GM19035 (cell line): Measurements from ENCODE around the gene PIF1.
"Not testable (repeated sequence)": the region's sequence is repeated elsewhere in the genome, so short reads cannot be mapped to it uniquely, and the experiment has no call there.

ENCODE experiments used
- ATAC-seq: cut with Tn5 transposase; IDR thresholded peaks from one replicate; pipeline ENCODE4 v1.9.1; 2021; ENCODE audit not compliant: unreplicated experiment

PIF1 gene

DNA sequence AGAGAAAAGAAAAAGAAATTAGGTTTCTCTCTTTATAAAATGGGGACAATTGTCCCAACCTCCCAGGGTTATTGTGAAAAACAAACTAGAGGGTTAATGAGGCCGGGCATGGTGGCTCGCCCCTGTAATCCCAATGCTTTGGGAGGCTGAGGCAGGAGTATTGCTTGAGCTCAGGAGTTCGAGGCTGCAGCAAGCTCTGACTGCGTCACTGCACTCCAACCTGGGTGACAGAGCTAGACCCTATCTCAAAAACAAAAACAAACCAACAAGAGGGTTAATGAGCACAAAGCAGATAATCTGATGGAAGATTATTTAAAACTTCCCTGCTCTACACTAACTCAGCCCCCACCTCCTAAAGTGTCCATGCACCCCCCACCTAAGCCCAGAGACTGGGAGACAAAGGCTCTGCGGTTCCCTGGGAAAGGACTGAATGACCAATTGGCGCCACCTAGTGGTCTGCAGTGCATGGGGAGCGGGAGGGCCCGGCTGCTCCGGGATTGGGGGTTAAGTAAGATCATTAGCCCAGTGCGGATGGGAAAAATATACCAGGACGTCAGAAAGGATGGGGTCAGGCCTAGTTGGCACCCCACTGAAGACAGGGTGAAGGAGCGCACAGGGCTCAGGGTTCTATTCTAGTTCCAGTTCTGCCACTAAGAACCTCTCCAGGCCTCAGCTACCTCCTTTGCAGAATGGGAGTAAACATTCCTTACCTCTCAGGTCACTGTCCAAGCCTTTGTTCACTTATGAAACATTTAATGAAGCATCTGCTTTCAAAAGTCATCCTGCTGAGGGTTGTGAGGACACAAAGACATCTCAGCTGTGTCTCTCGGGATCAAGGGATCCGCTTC, 15.6 kb downstream of the PIF1 start:
- ATAC-seq, result no peak

DNA sequence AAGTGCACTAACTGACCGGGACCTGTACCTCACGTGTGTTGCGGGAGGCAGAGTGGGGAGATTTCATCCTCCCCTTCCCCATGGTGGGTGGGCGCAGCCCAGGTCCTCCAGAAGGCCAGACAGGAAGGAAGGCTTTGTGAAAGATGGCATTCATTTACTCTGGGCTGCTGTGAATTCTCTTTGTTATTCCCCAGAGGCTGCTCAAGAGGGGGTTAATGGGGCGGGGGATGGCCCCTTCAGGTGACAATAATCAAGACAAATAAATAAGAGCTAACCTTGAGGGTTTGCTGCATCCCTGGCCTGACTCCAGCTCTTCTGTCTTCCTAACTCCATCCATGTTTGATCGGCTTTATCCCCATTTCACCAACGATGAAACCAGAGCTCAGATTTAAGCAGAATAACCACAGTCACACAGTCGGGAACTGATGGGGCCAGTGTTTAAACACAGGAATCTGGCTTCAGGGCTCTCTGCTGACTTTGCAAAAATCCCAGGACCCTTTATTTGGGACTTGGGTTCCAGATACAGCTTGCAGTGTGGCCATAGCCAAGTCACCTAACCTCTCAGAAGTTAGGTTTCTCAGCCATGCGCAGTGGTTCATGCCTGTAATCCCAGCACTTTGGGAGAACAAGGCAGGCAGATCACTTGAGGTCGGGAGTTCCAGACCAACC, 16.5 kb downstream of the PIF1 start:
- ATAC-seq, result no peak

DNA sequence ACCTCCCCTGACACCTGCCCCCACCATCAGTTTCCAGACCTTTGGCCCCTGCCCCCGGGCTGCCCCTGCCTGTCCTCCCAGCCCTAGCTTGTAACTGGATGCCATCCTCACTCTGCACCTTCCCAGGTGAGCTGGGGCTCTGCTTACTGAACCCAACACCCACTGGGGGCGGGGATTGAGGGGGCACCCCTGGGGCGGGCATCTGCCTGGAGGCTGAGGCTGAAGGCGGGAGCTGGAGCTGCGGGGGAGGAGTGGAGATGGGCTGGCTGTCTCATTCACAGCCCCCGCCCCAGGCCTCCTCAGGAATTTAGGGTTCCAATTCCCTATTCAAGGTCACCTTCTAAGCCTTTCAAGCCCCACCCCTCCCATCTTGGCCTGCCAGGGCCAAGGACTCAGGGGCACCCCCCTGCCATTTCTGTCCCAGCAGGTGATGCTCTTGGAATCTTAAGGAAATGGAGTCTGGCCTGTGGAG, 17.7 kb downstream of the PIF1 start:
- no peak for ATAC-seq

DNA sequence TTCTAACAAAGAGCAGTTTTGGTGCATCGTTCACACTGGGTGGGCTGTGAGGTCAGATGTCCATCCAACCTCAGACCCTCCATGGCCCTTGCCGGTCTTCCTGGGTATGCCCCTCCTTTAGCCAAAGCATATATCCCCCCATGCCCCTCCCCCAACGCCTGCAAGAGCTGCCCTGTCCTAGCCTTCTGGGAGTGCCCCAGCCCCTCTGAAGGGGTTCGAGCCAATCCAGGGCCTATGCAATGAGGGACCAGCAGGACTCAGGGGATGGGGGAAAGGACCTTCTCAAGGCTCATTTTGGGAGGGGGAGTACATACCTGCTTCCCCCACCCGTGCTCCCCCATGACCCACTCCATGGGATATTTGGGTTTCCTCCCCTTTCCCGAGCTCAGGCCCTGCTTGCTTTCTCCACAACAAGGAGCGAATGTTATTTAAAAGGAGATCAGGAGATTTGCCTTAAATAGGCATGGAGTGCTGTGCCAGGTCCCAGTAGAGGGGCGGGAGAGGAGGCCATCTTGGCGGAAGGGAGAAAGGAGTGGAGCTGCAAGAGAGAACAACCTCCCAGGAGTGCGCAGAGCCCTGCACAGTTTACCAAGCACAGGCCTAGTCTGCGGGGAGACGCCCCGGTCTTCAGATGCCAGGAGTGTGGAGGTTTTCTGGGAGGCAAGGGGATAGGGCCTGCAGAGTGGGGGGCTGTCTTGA, 18.2 kb downstream of the PIF1 start:
- ATAC-seq, result no peak

DNA sequence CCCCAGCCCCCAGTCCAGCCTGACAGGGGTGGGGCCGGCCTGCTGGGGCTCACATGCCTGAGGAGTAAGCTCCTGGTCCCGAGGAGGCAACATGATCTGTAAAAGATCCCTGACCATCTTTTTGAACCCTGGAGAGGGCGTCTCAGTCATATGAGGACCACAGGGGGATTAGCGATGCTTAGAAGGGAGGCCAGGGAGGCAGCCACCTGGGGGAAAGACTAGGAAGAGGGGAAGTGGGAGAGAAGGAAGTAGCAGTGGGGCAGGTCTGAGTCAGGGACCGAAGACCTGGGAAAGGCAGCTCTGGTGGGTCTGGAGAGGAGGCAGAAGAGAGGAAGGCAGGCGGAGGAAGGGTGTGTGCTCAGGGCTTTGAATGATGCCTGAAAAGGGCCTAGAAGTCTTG, 18.9 kb downstream of the PIF1 start:
- ATAC-seq, result no peak

DNA sequence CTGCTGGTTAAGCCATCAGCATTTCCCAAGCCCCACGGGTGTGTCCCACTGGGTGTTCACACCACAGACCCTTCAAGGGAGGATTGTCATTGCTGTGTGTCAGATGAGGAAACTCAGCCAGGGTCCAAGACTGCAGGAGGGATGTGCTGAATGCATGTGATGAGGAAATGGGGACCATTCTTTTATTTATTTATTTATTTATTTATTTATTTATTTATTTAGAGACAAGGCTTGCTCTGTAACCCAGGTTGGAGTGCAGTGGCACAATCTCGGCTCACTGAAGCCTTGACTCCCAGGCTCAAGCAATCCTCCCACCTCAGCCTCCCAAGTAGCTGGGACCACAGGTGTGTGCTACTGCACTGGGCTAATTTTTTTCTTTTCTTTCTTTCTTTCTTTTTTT, 20.8 kb downstream of the PIF1 start:
- no peak for ATAC-seq

DNA sequence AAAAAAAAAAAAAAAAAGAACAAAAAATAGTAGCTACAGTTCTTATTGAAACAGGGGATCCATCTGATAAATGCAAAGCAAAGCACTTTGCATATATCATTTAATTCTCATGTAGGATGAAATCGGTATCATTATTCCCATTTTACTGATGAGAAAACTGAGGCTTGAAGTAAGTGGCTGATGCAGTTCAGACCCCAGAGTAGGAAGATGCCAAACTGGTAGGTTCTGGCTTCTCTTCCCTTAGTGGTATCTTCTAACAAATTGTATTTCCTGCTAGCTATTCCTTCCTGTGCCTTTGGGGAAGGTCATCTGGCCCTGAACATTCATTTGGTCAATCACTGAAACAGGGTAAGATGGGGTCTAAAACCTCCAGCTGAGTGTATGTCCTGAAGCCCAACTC, 21.9 kb downstream of the PIF1 start:
- ATAC-seq, result no peak

DNA sequence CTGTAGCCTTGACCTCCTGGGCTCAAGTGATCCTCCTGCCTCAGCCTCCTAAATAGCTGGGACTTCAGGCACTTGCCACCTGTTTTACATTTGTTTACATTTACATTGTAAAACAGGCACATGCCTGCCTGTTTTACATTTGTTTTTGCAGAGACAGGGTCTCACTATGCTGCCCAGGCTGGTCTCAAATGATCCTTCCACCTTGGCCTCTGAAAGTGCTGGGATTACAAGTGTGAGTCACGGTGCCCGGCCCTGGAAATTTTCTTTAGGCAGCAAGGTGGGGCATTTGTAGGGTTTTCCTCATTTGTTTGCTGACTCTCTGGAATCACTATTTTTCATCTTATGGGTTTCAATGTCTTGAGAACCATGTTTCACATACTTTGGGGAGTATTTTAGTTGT, 25.0 kb downstream of the PIF1 start:
- ATAC-seq, result no peak

DNA sequence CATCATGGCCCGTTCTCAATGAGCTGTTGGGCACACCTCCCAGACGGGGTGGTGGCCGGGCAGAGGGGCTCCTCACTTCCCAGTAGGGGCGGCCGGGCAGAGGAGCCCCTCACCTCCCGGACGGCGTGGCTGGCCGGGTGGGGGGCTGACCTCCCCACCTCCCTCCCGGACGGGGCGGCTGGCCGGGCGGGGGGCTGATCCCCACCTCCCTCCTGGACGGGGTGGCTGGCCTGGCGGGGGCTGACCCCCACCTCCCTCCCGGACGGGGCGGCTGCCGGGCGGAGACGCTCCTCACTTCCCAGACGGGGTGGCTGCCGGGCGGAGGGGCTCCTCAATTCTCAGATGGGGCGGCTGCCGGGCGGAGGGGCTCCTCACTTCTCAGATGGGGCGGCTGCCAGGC, 26.5 kb downstream of the PIF1 start:
- ATAC-seq, result not testable (repeated sequence)

DNA sequence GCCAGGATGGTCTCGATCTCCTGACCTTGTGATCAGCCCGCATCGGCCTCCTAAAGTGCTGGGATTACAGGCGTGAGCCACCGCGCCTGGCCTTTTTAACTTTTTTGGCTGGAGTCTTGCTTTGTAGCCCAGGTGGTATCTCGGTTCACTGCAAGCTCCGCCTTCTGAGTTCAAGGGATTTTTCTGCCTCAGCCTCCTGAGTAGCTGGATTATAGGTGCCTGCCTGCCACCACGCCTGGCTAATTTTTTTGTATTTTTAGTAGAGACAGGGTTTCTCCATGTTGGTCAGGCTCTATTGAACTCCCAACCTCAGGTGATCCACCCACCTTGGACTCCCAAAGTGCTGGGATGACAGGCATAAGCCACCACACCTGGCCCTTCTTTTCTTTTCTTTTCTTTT, 29.5 kb downstream of the PIF1 start:
- ATAC-seq, result not testable (repeated sequence)

DNA sequence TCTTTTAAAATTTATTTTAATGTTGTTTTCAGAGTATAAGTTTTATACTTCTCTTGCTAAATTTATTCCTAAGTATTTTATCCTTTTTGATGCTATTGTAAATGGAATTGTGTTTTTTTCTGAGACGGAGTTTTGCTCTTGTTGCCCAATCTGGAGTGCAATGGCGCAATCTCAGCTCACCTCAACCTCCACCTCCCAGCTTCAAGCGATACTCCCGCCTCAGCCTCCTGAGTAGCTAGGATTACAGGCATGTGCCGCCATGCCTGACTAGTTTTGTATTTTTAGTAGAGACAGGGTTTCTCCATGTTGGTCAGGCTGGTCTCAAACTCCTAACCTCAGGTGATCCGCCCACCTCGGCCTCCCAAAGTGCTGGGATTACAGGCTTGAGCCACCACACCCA, 30.1 kb downstream of the PIF1 start:
- ATAC-seq, result not testable (repeated sequence)

DNA sequence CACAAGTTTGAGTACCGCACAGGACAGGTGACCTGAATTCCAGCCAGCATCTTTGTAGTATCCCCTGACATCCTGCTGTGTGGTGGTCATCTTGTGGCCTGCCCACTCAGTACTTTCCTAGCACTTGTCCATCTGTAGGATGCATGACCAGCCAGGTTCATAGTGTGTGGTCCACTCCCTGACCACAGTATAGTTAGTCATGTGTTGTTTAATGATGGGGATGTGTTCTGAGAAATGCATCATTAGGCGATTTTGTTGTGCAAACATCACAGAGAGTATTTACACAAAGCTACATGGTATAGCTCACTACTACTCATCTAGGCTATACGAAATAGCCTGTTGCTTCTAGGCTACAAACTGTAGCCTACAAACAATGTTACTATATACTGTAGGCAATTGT, 33.2 kb downstream of the PIF1 start:
- ATAC-seq, result no peak

DNA sequence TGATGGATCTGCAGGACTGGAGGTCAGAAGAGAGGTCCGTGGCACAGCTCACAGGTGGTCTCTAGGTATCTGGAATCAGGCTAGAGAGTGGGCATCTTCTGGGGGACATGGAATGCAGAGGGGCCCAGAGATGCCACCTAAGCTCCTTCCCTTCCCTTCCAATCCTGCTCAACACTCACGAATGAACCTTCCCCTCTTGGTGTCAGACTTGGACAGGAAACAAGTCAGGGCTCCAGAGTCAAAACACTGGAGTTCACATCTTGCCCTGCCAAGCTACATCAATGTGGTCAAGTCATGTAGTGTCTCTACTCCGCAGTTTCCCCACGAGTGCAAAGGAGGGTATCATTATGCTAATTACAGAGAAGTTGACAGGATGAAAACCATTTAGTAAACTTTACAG, 34.0 kb downstream of the PIF1 start:
- ATAC-seq, result no peak

DNA sequence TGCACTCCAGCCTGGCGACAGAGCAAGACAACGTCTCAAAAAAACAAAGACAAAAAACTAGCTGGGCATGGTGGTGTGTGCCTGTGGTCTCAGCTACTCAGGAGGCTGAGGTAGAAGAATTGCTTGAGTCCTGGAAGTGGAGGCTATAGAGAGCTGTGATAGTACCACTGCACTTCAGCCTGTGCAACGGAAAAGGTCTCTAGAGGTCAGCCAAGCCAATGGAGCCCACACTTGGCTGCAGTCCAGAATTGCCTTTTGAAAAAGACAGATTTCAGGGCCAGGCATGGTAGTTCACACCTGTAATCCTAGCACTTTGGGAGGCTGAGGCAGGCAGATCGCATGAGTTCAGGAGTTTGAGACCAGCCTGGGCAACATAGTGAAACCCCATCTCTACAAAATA, 41.7 kb downstream of the PIF1 start:
- no peak for ATAC-seq

DNA sequence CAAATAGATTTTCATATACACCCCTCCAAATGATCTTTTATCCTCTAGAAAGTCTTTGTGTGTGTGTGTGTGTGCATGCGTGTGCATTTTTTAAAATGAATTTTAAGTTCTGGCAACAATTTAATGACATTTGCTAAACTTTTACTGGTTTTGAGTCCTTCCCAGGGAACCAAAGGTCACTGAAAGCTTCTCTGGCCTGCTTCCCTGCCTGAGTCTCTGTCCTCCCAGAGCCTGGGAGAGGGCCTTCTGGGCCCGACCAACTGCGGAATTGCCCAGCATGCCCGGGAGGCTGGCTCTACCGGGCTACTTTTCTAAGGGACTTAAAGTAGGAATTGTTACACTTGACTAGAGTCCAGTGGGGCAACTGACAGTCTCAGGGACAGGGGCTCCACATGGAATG, 42.7 kb downstream of the PIF1 start:
- ATAC-seq, result no peak

DNA sequence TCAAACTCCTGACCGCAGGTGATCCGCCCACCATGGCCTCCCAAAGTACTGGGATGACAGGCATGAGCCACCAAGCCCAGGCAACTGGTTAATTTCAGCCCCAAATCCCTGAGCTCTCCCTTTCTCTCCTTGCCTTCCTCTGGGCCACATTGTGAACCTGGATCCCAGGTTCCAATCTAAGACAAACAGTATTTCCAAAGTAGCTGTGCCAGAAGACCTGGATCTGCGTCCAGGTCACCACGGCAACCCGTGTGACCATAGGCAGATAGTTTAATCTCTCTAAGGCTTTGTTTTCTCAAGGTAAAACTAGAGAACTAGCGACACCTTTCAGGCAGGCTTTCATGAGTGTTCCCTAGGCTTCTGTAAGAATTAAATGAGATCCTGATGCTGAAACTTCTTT, 44.1 kb downstream of the PIF1 start:
- no peak for ATAC-seq

DNA sequence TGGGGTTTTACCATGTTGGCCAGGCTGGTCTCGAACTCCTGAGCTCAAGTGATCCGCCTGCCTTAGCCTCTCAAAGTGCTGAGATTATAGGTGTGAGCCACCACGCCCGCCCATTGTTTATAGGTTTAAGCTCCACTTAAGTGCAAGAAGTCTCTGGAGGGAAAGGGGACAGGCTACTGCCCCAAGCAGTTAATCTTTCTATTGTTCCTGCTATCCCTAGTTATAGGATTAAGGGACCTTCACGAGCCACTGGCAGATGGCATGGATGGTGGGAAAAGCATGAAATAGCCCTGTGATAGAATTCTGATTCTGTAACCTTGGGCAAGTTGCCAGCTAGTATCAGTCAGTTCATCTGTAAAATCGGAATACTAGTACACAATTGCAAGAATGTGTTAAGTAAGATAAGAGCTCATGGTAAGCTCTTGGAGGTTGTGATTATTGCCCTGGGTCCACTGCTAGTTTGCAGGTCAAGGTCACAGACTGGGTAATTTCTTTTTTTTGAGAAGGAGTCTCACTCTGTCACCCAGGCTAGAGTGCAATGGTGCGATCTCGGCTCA, 44.8 kb downstream of the PIF1 start:
- no peak for ATAC-seq

DNA sequence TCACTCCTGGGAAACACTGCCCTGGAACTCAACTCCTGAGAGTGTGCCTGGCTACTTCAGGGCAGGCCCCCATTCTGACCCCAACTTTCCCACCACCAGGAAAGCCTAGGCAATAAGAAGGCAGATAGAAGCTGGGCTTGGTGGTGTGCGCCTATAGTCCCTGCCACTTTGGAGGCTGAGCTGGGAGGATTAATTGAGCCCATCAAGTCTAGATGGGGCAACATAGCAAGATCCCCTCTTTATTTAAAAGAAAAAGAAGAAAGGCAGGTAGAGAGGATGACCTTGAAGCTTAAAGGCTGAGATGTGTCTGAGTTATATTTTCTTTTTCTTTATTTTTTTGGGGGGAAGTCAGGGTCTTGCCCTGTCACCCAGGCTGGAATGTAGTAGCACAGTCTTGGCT, 45.8 kb downstream of the PIF1 start:
- no peak for ATAC-seq

DNA sequence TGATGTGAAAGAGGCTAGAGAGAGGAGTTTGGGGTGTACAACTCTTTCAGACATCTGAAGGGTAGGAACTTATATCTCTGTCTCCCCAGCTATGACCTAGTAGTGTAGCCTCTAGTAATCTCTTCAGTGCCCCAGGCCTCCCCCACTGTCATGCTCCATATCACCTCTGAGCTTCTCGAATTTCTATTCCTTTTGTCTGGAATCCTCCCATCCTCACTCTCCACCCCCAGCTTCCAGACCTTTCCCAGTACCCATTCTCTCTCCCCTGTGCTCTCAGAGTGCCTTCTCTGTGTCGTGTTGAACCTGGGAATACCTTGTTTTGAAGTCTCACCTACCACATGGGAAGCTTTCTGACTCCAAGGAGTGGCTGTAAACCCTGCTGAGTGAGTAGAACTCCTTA, 46.4 kb downstream of the PIF1 start:
- no peak for ATAC-seq

DNA sequence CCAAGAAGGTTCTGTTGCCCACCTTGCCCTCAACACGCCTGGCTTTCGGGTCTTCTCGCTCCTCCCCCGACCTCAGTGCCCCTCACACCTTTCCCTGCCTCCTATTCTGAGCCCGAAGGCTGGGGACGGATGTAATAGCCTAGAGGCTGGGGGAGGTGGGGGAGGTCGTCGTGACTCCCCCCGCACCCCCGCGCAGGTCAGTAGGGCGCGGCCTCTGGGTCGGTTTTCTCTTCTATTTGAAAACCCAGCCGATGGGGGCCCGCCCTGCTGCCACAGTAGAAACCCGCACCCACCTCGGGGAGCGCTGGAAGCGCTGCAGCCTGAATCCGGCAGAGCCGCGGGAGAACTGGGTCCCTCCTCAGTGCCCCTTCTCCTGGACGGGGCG, 49.1 kb downstream of the PIF1 start:
- no peak for ATAC-seq

DNA sequence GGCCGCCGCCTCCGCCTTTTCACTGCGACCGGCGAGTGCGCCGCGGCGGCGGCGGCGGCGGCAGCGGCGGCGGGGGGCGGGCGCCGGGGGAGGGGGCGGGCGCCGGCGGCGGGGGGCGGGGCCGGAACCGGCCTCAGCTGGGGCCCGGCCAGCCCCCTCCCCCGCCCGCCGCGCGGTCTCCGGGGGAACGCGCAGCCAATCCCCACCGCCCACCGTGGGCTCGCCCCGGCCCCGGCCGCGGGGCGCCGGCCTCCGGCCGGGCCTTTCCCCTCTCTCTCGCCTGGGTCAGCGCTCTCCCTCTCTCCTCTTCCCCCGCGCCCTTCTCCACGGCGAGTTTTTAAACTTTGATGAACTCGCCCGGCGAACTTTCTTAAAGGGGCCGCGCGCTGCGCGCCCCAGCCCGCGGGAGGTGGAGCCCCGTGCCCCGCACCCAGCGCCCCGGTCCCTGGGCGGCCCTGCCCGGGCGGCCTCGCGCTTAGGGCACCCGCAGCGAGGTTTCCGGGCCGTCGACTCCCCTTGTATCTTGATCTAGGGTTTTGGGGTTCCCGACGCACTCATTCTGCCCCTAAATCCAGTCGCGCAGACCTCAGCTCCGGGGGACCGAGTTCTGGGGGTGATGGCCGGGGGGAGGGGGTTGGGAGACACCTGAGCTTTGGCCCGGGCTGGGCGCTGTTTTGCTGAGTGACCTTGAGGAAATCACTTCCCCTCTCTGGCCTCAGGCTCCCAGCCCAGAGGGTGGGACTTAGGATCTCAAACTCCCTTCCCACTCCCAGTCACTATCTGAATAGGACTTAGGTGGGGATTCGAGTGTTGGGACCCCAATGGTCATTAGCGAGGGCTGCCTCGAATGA, 49.7 kb downstream of the PIF1 start, which contains the start of gene RBPMS2:
Gene RBPMS2 (minus strand): TSS at position 39 of the 851 bp plus-strand sequence. CDS start 270 bp downstream, outside the sequence.
- no peak for ATAC-seq
